IMR-90 (cell line): ENCODE results near the gene ACY1. TPM values are rescaled to one million over a fixed set of nuclear protein-coding genes. Genes with fewer than 3 reads are reported as not detected.

ENCODE experiments used
- ATAC-seq: fragments of 200-7000 bp; cut with Tn5 transposase; 2 replicates; pipeline ENCODE4 v1.9.1; 2020; ENCODE audit warnings: low read depth, mild to moderate bottlenecking, moderate library complexity
- BruUV-seq: library from RNA; stranded (reverse); fragments of 400-500 nt; replicated peaks from 2 replicates; lab custom pipeline; 2021; lab: Mats Ljungman, UMichigan
- CTCF ChIA-PET: fragments of 300-600 bp; formaldehyde crosslinking; extraction: SDS; loops from one replicate; lab custom pipeline; 2021; ENCODE audit warnings: antibody characterized with exemption; lab: Yijun Ruan, JAX
- POLR2A ChIA-PET: fragments of 300-600 bp; sonication (Branson Sonifier 250); formaldehyde crosslinking; loops from one replicate; lab custom pipeline; 2022; ENCODE audit warnings: antibody characterized with exemption; ENCODE audit not compliant: unreplicated experiment; lab: Charles Lee
- DNase-seq: peaks from one replicate; pipeline ENCODE4 v3.0.0; 2013
- H2AFZ ChIP-seq: replicated peaks from 2 replicates; pipeline ENCODE3; 2013; ENCODE audit warnings: low read length, mild to moderate bottlenecking; ENCODE audit not compliant: poor library complexity
- H2AK5ac ChIP-seq: 2 replicates; pipeline ENCODE4 v1.6.1; 2013; ENCODE audit warnings: low read depth, low read length, inconsistent platforms
- H2AK9ac ChIP-seq: replicated peaks from 2 replicates; pipeline ENCODE3; 2013; ENCODE audit warnings: mild to moderate bottlenecking, low read depth, low read length, moderate library complexity; ENCODE audit not compliant: poor library complexity
- H2BK120ac ChIP-seq: 2 replicates; pipeline ENCODE4 v1.6.1; 2013; ENCODE audit warnings: low read depth, low read length, inconsistent platforms
- H2BK15ac ChIP-seq: 3 replicates; pipeline ENCODE4 v1.6.1; 2013; ENCODE audit warnings: low read depth, low read length, inconsistent platforms
- H2BK20ac ChIP-seq: 2 replicates; pipeline ENCODE4 v1.6.1; 2013; ENCODE audit warnings: low read depth, mild to moderate bottlenecking, inconsistent platforms, low read length, moderate library complexity
- H2BK5ac ChIP-seq: 2 replicates; pipeline ENCODE4 v1.6.1; 2013; ENCODE audit warnings: mild to moderate bottlenecking, low read depth, low read length, inconsistent platforms; ENCODE audit not compliant: poor library complexity, severe bottlenecking
- H3K14ac ChIP-seq: replicated peaks from 2 replicates; pipeline ENCODE4 v1.6.1; 2013; ENCODE audit warnings: low read depth, low read length, inconsistent platforms
- H3K18ac ChIP-seq: 2 replicates; pipeline ENCODE4 v1.6.1; 2013; ENCODE audit warnings: low read depth, low read length, control low read depth
- H3K23ac ChIP-seq: 2 replicates; pipeline ENCODE4 v1.6.1; 2013; ENCODE audit warnings: low read depth, low read length, inconsistent platforms
- H3K27ac ChIP-seq: 2 replicates; pipeline ENCODE4 v1.5.1; 2013; ENCODE audit warnings: mild to moderate bottlenecking, control low read depth, low read length; ENCODE audit not compliant: insufficient read depth
- H3K27me3 ChIP-seq: 2 replicates; pipeline ENCODE4 v1.6.1; 2013; ENCODE audit warnings: low read length; ENCODE audit not compliant: control insufficient read depth, insufficient read depth
- H3K36me3 ChIP-seq: 2 replicates; pipeline ENCODE4 v1.6.1; 2013; ENCODE audit warnings: low read length, mixed read lengths; ENCODE audit not compliant: control insufficient read depth, insufficient read depth
- H3K4ac ChIP-seq: 2 replicates; pipeline ENCODE4 v1.6.1; 2013; ENCODE audit warnings: low read depth, low read length, inconsistent platforms
- H3K4me1 ChIP-seq: 2 replicates; pipeline ENCODE4 v1.6.1; 2013; ENCODE audit warnings: low read length, mixed read lengths; ENCODE audit not compliant: control insufficient read depth, insufficient read depth
- H3K4me2 ChIP-seq: 2 replicates; pipeline ENCODE4 v1.6.1; 2013; ENCODE audit warnings: low read depth, mild to moderate bottlenecking, control low read depth, low read length, moderate library complexity
- H3K4me3 ChIP-seq: 2 replicates; pipeline ENCODE4 v1.5.1; 2013; ENCODE audit warnings: low read depth, mild to moderate bottlenecking, control low read depth, low read length, moderate library complexity; ENCODE audit not compliant: insufficient read depth
- H3K56ac ChIP-seq: 2 replicates; pipeline ENCODE4 v1.6.1; 2013; ENCODE audit warnings: low read length, inconsistent platforms; ENCODE audit not compliant: insufficient read depth; ENCODE audit errors: extremely low read depth
- H3K79me1 ChIP-seq, 2 experiments: 2 replicates each; pipeline ENCODE4 v1.6.1; 2013; ENCODE audit warnings: low read length in 2 of 2, inconsistent platforms in 1 of 2, low read depth in 1 of 2
- H3K9ac ChIP-seq: 2 replicates; pipeline ENCODE4 v1.6.1; 2013; ENCODE audit warnings: low read depth, low read length, control low read depth
- H3K9me1 ChIP-seq: 2 replicates; pipeline ENCODE4 v1.6.1; 2013; ENCODE audit warnings: low read length, inconsistent platforms; ENCODE audit not compliant: insufficient read depth
- H3K9me3 ChIP-seq: 2 replicates; pipeline ENCODE4 v1.6.1; 2013; ENCODE audit warnings: low read length; ENCODE audit not compliant: control insufficient read depth, insufficient read depth
- H4K20me1 ChIP-seq: 2 replicates; pipeline ENCODE4 v1.6.1; 2013; ENCODE audit warnings: low read length, inconsistent platforms; ENCODE audit not compliant: insufficient read depth
- H4K5ac ChIP-seq: 2 replicates; pipeline ENCODE4 v1.6.1; 2013; ENCODE audit warnings: mild to moderate bottlenecking, low read depth, low read length, control low read depth
- H4K8ac ChIP-seq, 2 experiments: 2 replicates each; pipeline ENCODE4 v1.6.1; 2013; ENCODE audit warnings: low read depth in 2 of 2, low read length in 2 of 2, control low read depth in 1 of 2, inconsistent platforms in 1 of 2
- H4K91ac ChIP-seq: 2 replicates; pipeline ENCODE4 v1.6.1; 2013; ENCODE audit warnings: low read depth, low read length, inconsistent platforms; ENCODE audit not compliant: insufficient read depth
- BHLHE40 ChIP-seq: fragments of 150-350 bp; IDR thresholded peaks from 2 replicates; pipeline ENCODE4 v1.6.1; 2016; ENCODE audit warnings: mild to moderate bottlenecking, low read depth, low read length
- CEBPB ChIP-seq: IDR thresholded peaks from 2 replicates; pipeline ENCODE4 v1.6.1; 2012; ENCODE audit warnings: low read depth, low read length, improper control_type of control experiment
- CHD1 ChIP-seq: IDR thresholded peaks from 2 replicates; pipeline ENCODE4 v1.6.1; 2012; ENCODE audit warnings: low read depth, low read length, improper control_type of control experiment
- ELK1 ChIP-seq: fragments of 150-350 bp; IDR thresholded peaks from 2 replicates; pipeline ENCODE4 v1.6.1; 2016; ENCODE audit warnings: low read depth, mild to moderate bottlenecking, low read length, moderate library complexity, borderline replicate concordance
- FOS ChIP-seq: fragments of 150-350 bp; IDR thresholded peaks from 2 replicates; pipeline ENCODE4 v1.6.1; 2016; ENCODE audit warnings: low read depth, low read length
- MAFK ChIP-seq: IDR thresholded peaks from 2 replicates; pipeline ENCODE4 v1.6.1; 2012; ENCODE audit warnings: low read depth, low read length, improper control_type of control experiment
- MAZ ChIP-seq: IDR thresholded peaks from 2 replicates; pipeline ENCODE4 v1.6.1; 2012; ENCODE audit warnings: low read depth, mild to moderate bottlenecking, low read length, improper control_type of control experiment, moderate library complexity, borderline replicate concordance
- MXI1 ChIP-seq: IDR thresholded peaks from 2 replicates; pipeline ENCODE4 v1.6.1; 2012; ENCODE audit warnings: low read depth, mild to moderate bottlenecking, low read length, moderate library complexity, borderline replicate concordance
- NFE2L2 ChIP-seq: fragments of 150-350 bp; IDR thresholded peaks from 2 replicates; pipeline ENCODE4 v1.6.1; 2016; ENCODE audit warnings: low read depth, mild to moderate bottlenecking, low read length
- POLR2A ChIP-seq: IDR thresholded peaks from 2 replicates; pipeline ENCODE4 v1.6.1; 2012; ENCODE audit warnings: mild to moderate bottlenecking, low read depth, low read length
- RAD21 ChIP-seq: IDR thresholded peaks from 2 replicates; pipeline ENCODE4 v1.6.1; 2012; ENCODE audit warnings: low read length, improper control_type of control experiment
- RCOR1 ChIP-seq: IDR thresholded peaks from 2 replicates; pipeline ENCODE4 v1.6.1; 2012; ENCODE audit warnings: mild to moderate bottlenecking, low read length, improper control_type of control experiment; ENCODE audit not compliant: insufficient replicate concordance
- RFX5 ChIP-seq: IDR thresholded peaks from 2 replicates; pipeline ENCODE4 v1.8.0; 2012; ENCODE audit warnings: low read depth, mild to moderate bottlenecking, low read length, moderate library complexity
- SMC3 ChIP-seq: fragments of 150-350 bp; IDR thresholded peaks from 2 replicates; pipeline ENCODE4 v1.6.1; 2016; ENCODE audit warnings: low read depth, mild to moderate bottlenecking, antibody characterized with exemption, low read length, moderate library complexity
- USF2 ChIP-seq: fragments of 150-350 bp; IDR thresholded peaks from 2 replicates; pipeline ENCODE4 v1.6.1; 2017; ENCODE audit warnings: mild to moderate bottlenecking, antibody characterized with exemption, low read length, low read depth
- WGBS, 2 experiments: methylation state at CpG; one replicate each; pipeline versions ENCODE4 v1.1.5 to v1.1.7; 2013; ENCODE audit warnings: missing lambda C conversion rate in 2 of 2; ENCODE audit not compliant: insufficient read length in 1 of 2; ENCODE audit errors: extremely low coverage in 2 of 2; 5-methylcytosine and 5-hydroxymethylcytosine counted together
- dilution Hi-C: fragments of 300-500 bp; cut with HindIII; formaldehyde crosslinking; loops from one replicate; pipeline ENCODE4 v1.14.3; 2018; ENCODE audit warnings: low sequenced_read_pairs; ENCODE audit not compliant: unreplicated experiment
- in situ Hi-C: fragments of 300-500 bp; cut with MboI; formaldehyde crosslinking; loops from 3 replicates; pipeline ENCODE4 v1.14.3; 2019; ENCODE audit warnings: low sequenced_read_pairs, inconsistent platforms, mixed read lengths
- intact Hi-C: fragments of 100-400 bp; cut with micrococcal nuclease; formaldehyde crosslinking; loops from 2 replicates; pipeline ENCODE4 v1.10.0; 2022
- polyA plus RNA-seq, 3 experiments: library from polyadenylated mRNA; depleted of rRNA; stranded (reverse); fragments of >200 nt; gene quantifications; 2 replicates each; pipeline ENCODE4 v1.2.3, GENCODE V29; 2012; ENCODE audit warnings: low replicate concordance in 1 of 3
- total RNA-seq: library from RNA; depleted of rRNA; stranded (reverse); fragments of >200 nt; gene quantifications from 2 replicates; pipeline ENCODE4 v1.2.3, GENCODE V29; 2012
- TF ChIP-seq, protein P1 (sequence below): conservative IDR thresholded peaks from 2 replicates; pipeline ENCODE4 v1.5.1; 2012; ENCODE audit warnings: mild to moderate bottlenecking, low read depth, low read length, improper control_type of control experiment

The ACY1 gene
- total and polyA plus RNA-seq, 2 of the 4 experiments (the other 2 are of a cell fraction) = 22.0 to 47.1 TPM

DNA sequence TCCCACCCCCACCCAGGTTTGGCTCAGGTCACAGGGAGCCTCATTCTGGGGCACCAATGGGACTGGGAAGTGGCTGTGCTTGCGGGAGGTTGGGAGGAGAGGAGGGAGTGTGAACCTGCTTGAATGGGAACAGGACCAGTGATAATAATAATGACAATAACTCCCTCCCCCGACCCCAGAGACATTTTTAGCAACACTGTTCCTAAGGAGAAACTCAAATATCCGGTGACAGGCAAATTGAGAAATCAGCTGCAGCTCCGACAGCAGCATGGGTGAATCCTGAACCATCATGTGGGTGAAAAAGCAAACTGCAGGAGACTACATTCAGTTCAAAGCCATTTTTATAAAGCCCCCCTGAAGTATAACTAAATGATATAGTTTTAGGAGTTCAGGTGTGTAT lies 24.0 kb downstream of the ACY1 start:
- dilution Hi-C loops = no loop called here
- Histone ChIP-seq H3K27ac (no peak overlapping the region), H3K9ac (no peak overlapping the region), H3K79me1 (no peaks in the 10 kb centered on the region), H2AK5ac (no peak overlapping the region), H3K9me3 (no peaks in the 10 kb centered on the region), H2BK5ac (no peak overlapping the region), H3K23ac (no peak overlapping the region), H3K18ac (no peak overlapping the region), H3K56ac (no peak overlapping the region), H3K9me1 (no peaks in the 10 kb centered on the region), H4K8ac (no peak overlapping the region), H2AFZ (no peak overlapping the region), H3K4me3 (no peak overlapping the region), H3K4ac (no peak overlapping the region), H4K91ac (no peak overlapping the region), H3K27me3 (no peaks in the 10 kb centered on the region), H2BK20ac (no peak overlapping the region), H2BK120ac (no peak overlapping the region), H3K14ac (no peak overlapping the region), H3K4me1 (peaks cover 11% of the 10 kb centered on the region), H4K5ac (no peak overlapping the region), H3K36me3 (no peaks in the 10 kb centered on the region), H2BK15ac (no peak overlapping the region), H2AK9ac (no peak overlapping the region), H3K4me2 (no peak overlapping the region), H4K20me1 (no peaks in the 10 kb centered on the region)
- DNase-seq (no peak), ATAC-seq (no peak)
- ChIA-PET CTCF (interaction anchor here (0.7 kb wide), 1 partner anchor 116 kb away, joined by 6 read pairs; no protein-coding TSS in a partner anchor), POLR2A (no interaction called here)
- TF ChIP-seq MXI1 (no peak), CEBPB (no peak), FOS (no peak), MAFK (no peak), MAZ (no peak), RFX5 (no peak), POLR2A (no peak), RAD21 (no peak), NFE2L2 (no peak), CHD1 (no peak), ELK1 (no peak), BHLHE40 (no peak), SMC3 (no peak), USF2 (no peak), RCOR1 (no peak)
- TF ChIP-seq, protein P1, sequence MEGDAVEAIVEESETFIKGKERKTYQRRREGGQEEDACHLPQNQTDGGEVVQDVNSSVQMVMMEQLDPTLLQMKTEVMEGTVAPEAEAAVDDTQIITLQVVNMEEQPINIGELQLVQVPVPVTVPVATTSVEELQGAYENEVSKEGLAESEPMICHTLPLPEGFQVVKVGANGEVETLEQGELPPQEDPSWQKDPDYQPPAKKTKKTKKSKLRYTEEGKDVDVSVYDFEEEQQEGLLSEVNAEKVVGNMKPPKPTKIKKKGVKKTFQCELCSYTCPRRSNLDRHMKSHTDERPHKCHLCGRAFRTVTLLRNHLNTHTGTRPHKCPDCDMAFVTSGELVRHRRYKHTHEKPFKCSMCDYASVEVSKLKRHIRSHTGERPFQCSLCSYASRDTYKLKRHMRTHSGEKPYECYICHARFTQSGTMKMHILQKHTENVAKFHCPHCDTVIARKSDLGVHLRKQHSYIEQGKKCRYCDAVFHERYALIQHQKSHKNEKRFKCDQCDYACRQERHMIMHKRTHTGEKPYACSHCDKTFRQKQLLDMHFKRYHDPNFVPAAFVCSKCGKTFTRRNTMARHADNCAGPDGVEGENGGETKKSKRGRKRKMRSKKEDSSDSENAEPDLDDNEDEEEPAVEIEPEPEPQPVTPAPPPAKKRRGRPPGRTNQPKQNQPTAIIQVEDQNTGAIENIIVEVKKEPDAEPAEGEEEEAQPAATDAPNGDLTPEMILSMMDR = no peak
- WGBS, 2 experiments = no CpG with 5 or more reads among the region's 4 CpGs
- in situ Hi-C loops = no loop called here
- intact Hi-C loops = no loop called here
- BruUV-seq = no TSS peak
